GM19035 (cell line): Measurements from ENCODE around the gene TRAPPC12.
A peak's percentile ranks its signal among the peaks of the same experiment; 100 is the strongest.
"Not testable (repeated sequence)": the region's sequence is repeated elsewhere in the genome, so short reads cannot be mapped to it uniquely, and the experiment has no call there.

Experiments used
- ATAC-seq: cut with Tn5 transposase; IDR thresholded peaks from one replicate; pipeline ENCODE4 v1.9.1; 2021; ENCODE audit not compliant: unreplicated experiment

TRAPPC12 gene

DNA sequence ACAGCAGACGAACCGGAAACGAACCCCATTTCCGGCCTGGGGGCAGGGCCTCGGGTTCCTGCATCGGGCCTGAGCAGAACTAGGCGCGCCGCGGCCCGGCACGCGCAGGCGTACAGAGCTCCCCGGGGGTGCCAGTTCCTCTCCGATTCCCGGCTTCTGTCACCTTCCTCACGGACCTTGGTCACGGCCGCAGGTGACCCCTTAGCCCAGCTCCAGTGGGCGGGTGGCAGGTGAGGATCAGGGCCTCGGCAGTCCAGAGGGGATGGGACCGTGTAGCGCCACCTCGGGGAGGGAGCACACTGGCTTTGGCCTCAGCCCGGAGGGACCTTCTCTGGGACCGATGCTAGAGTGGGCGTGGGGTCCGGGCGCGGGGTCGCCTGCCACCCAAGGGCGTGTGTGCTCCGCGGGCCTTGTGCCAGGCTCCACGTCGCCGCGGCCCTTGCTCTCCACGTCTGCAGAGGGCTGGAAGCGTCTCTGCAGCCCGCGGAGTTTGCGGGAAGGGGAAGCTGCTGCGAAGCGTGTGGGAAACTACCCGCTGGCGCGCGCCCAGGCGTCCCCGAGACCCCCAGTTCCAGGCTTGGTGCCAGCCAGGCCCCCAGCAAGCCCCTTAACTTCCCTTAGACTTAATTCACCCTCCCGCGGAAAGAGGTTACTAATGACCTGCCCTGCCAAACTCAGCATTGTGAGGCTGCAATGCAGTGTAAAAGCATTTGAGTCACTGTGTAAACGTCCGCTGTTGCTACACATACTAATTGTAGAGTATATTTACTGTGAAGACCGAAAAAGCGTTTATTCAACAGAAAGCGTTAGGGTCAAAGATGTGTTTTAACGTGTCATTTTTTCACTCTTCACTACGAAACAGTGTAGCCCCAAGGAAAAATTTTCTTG lies at the start of gene TRAPPC12:
TSS of gene TRAPPC12 (plus strand) at position 48 of the 888 bp plus-strand sequence. CDS start 7,930 bp downstream, outside the sequence.
- ATAC-seq: peak; percentile 73

- no peak for ATAC-seq
Observed at GRCh38 chr2:3332133-3332532, 47.4 kb upstream of the TRAPPC12 start.

- no peak for ATAC-seq
Observed at GRCh38 chr2:3334392-3335345, 44.8 kb upstream of the TRAPPC12 start.

GRCh38 chr2:3336844-3337243 lies 42.6 kb upstream of the TRAPPC12 start:
- ATAC-seq: no peak

DNA sequence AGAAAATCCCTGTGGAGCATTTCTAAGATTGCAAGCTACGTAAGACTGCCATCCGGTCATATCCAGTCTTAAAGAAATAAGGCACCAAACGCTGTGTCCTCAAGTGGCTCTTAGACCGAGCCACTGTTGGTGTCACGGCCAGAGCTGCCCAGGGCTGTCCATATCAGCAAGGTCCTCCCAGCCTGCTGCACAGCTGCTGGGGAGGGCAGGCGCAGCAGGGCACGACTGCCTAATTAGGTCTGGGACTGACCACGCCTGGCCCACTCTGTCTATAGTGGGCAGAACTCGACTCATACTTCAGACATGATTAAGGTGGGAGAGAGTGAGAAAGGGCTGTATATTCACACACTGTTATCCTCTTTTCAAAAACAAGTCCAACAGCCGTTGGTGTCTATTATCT lies 41.2 kb upstream of the TRAPPC12 start:
- ATAC-seq: no peak

DNA sequence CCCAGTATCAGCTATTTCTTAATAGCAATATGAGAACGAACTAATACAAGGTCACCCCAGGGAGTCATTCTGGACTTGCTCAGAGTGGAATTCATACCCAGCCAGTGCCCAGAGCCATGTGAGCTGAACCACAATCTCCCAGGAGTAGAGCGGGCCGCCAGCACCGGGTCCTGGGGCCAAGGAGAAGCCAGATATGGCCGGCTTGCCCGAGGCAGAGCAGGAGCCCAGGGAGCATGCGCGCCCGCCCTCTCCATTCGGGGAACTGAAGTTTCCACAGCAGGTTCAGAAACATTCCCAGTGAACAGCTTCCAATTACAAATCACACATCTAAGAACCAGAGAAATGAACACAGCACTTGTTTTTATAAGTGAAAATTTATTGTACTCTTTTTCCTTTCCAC lies 39.4 kb upstream of the TRAPPC12 start:
- no peak for ATAC-seq

DNA sequence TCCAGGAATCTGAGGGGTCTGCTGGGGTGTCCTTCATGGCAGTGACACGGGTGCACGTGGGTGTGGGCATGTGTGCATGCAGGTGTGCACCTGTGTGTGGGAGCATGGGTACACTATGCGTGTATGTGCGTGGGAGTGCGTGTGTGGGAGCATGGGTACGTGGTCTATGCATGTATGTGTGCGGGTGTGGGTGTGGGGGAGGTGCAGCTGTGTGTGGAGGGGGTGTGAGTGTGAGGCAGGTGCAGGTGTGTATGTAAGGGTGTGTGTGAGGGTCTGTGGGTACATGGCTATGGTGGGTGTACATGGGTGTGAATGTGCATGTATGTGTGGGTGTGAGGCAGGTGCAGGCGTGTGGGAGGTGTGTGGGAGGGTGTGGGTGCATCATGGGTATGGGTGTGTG lies 38.2 kb upstream of the TRAPPC12 start:
- ATAC-seq: no peak

GRCh38 chr2:3342324-3342723 lies 37.2 kb upstream of the TRAPPC12 start:
- no peak for ATAC-seq

DNA sequence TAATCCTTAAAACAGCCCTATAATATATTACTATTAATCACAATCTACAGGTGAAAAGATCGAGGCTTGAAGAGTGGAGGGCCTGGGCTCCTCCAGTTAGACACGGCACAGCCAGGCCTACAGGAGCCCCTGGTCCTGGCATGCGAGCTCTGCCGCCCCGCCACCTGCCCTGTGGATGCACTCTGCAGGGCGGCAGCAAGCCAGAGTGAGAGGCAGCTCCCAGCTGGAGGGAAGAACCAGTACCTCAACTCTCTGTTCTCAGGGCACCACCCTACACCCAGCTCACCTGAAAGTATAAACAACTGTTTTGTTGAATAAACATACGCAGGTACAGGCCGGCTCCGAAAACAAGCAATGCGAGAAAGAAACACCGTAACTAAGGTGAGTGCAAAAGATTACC lies 36.5 kb upstream of the TRAPPC12 start:
- no peak for ATAC-seq

GRCh38 chr2:3344897-3345296 lies 34.6 kb upstream of the TRAPPC12 start:
- no peak for ATAC-seq

DNA sequence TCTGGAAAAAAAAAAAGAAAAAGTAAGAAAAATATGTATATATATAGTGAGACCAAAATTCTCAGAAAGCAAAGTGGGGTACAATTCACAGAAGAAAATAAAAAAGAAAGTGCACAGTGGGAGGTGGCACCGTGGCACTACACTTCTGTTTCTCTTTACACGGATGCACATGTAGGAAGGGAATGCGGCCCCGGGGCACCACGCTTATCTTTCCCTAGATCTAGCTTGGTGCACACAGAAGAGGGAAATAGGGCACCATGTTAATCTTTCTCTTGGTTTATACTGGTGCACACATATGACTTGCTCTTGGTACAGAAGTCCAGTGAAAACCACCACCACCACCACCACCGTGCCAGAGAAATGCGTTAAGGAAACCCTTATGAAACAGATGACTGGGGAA lies 33.9 kb upstream of the TRAPPC12 start:
- ATAC-seq: no peak

GRCh38 chr2:3348767-3349166 lies 30.7 kb upstream of the TRAPPC12 start:
- ATAC-seq: no peak

DNA sequence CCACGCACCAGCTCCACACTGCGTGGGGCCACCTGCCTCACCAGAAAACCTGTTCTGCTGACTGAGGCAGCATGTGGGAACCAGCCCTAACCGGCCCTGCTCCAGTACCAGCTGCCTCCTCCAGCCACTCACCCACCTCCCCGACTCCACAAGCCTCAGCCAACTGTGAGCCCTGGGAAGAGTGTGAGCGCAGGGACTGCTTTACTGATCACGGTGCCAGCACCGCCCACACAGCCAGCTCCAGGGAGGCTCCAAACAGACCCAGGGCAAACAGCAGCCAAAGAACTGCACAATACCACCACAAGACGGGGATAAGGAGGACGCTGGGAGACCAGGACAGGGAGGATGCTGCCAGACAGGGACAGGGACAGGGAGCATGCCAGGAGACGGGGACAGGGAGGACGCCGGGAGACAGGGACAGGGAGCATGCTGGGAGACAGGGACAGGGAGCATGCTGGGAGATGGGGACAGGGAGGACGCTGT lies 30.2 kb upstream of the TRAPPC12 start:
- no peak for ATAC-seq

- ATAC-seq: no peak
Observed at GRCh38 chr2:3354986-3355385, 24.5 kb upstream of the TRAPPC12 start.

GRCh38 chr2:3355951-3356569 lies 23.4 kb upstream of the TRAPPC12 start:
- ATAC-seq: no peak

DNA sequence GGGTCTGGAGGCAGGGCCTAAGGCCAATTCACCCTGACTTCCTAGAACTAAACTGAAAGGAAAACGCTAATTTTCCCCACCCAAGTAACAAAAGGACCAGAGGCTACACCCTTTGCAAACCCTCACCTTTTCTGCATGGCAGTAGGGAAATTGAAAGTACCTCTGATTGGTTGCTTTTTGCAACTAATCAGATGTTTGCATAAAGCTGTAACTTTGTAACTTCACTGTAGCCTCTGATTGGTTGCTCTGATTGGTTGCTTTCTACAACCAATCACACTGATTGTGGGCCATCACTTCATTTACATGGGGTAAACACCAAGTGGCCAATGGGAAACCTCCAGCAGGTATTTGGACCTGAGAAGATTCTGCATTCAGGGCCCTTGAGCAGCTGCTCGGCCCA lies 22.7 kb upstream of the TRAPPC12 start:
- ATAC-seq: no peak

- not testable (repeated sequence) for ATAC-seq
Observed at GRCh38 chr2:3357446-3357845, 22.0 kb upstream of the TRAPPC12 start.

DNA sequence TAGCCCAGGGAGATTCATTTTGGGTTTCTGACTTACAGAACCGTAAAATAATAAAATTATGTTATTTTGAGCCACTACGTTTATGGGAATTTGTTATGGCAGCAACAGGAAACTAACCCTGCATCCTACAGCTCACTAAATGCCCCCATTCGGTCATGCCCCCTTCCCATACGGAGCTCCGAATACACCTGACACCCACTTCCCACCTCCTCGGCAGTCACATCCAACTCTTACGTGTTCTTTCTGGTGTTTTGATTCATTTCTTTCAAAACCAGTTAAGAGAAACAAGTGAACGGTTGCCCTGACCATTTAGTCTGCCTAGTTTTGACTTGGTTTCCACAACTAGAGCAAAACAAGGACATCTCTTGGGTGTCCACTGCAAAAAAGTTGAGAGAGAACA lies 21.6 kb upstream of the TRAPPC12 start:
- no peak for ATAC-seq

DNA sequence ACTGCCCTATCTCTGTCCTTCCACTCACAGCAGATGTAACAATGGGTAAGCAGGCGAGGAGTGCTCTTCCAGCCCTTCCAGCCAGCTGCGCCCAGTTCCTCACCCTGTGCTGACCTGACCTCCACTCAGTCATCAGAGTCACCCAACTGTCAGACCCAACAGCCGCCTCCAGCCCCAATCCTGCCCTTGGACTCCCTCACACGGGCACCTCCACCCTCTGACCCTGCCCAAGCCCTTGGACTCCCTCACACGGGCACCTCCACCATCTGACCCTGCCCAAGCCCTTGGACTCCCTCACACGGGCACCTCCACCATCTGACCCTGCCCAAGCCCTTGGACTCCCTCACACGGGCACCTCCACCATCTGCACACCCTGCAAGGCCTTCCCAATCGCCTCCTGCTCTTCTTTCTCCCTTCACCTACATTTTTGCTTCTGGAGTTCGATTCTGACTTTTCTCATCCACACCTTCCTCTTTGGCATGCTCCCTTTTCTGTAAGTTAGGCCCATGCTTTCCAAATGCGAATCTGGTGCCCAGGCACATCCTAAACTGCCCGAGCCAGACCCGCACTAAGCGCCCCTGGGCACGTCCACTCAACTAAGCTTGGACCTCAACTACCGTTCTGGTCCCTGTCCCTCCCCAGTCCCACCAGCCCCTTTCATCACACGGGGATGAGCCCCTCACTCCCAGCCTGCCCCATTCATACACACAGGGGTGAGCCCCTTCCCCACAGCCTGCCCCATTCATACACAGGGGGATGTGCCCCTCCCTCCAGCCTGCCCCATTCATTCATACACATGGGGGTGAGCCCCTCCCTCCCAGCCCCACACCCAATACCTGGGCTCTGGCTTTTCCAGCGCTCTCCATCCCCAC lies 17.7 kb upstream of the TRAPPC12 start:
- ATAC-seq: no peak

GRCh38 chr2:3365219-3365618 lies 14.3 kb upstream of the TRAPPC12 start:
- no peak for ATAC-seq
